ENCODE data around the gene CCDC59. TPM values are rescaled to one million over a fixed set of nuclear protein-coding genes. Genes with fewer than 3 reads are reported as not detected.
"Not testable (repeated sequence)": the region's sequence is repeated elsewhere in the genome, so short reads cannot be mapped to it uniquely, and the experiment has no call there.

CCDC59 gene
- total and polyA plus RNA-seq, 8 donors = 12.0 to 29.2 (median 16.6) TPM

GRCh38 chr12:82363990-82364389, 5.8 kb upstream of the CCDC59 start:
- 49 to 54% methylated on average over 4 of the region's 4 CpGs for WGBS, 2 donors
- Histone ChIP-seq H3K4me1 (peaks cover 4 to 7% (median 6%) of the 10 kb centered on the region in 3 donors), H3K27me3 (no peaks in the 10 kb centered on the region), H3K9me3 (no peaks in the 10 kb centered on the region), H3K36me3 (no peaks in the 10 kb centered on the region), H3K4me3 (no peak overlapping the region), H3K27ac (no peak overlapping the region)
- ATAC-seq (peak in 2 of 4 donors; percentile 22 to 40), FAIRE-seq (no peak), DNase-seq (no peak)
- intact Hi-C loops (cut with DNase I) = no loop called here
- no peak for TF ChIP-seq CTCF (IDR thresholded peaks at IDR 0.05)

- H3K4me1 ChIP-seq = peaks cover 0 to 13% (median 12%) of the 10 kb centered on the region in 3 donors
- no peak for TF ChIP-seq CTCF (IDR thresholded peaks at IDR 0.05)
- ATAC-seq (no peak), FAIRE-seq (no peak), DNase-seq (peak in 2 of 6 donors; percentile 19 to 61)
- no peak overlapping the region for H3K27ac ChIP-seq
- no peak overlapping the region for H3K4me3 ChIP-seq
- no peaks in the 10 kb centered on the region for H3K27me3 ChIP-seq
- intact Hi-C loops (cut with DNase I) = no loop called here
- no peaks in the 10 kb centered on the region for H3K9me3 ChIP-seq
- no peaks in the 10 kb centered on the region for H3K36me3 ChIP-seq
- 90 to 91% methylated on average over 19 to 22 of the region's 22 CpGs for WGBS, 2 donors
These were observed 3.3 kb upstream of the CCDC59 start for GRCh38 chr12:82361461-82361915.

- H3K27ac ChIP-seq; H3K27me3 ChIP-seq; H3K4me3 ChIP-seq; H3K36me3 ChIP-seq; DNase-seq; intact Hi-C loops (cut with DNase I); ATAC-seq; H3K9me3 ChIP-seq; FAIRE-seq: not testable (repeated sequence)
- H3K4me1 ChIP-seq = peaks cover 0 to 19% (median 19%) of the 10 kb centered on the region in 3 donors
- 97 to 99% methylated on average over 11 of the region's 11 CpGs for WGBS, 2 donors
These were observed 2.6 kb upstream of the CCDC59 start for GRCh38 chr12:82360834-82361233.

GRCh38 chr12:82359115-82359478, 910 bp upstream of the CCDC59 start:
- peak overlapping the region; percentile 58 to 84 (median 77) for H3K4me3 ChIP-seq
- H3K36me3 ChIP-seq = peaks cover 0 to 9% (median 0%) of the 10 kb centered on the region in 3 donors
- peak; percentile 10 to 26 (median 18) for ATAC-seq
- no peak for TF ChIP-seq CTCF (IDR thresholded peaks at IDR 0.05)
- no peak for FAIRE-seq
- no peaks in the 10 kb centered on the region for H3K27me3 ChIP-seq
- no peaks in the 10 kb centered on the region for H3K9me3 ChIP-seq
- peak overlapping the region; percentile 93 to 98 (median 94) for H3K27ac ChIP-seq
- H3K4me1 ChIP-seq = peaks cover 0 to 32% (median 26%) of the 10 kb centered on the region in 3 donors
- intact Hi-C loops (cut with DNase I) = no loop called here
- 4% methylated on average over 4 of the region's 4 CpGs for WGBS, 2 donors
- DNase-seq = peak in 3 of 6 donors; percentile 13 to 21 (median 17)

GRCh38 chr12:82357845-82358199, 365 bp downstream of the CCDC59 start:
- no peak for DNase-seq
- Histone ChIP-seq H3K4me3 (peak overlapping the region; percentile 58 to 84 (median 77)), H3K4me1 (peaks cover 0 to 33% (median 26%) of the 10 kb centered on the region in 3 donors), H3K27me3 (no peaks in the 10 kb centered on the region), H3K9me3 (no peaks in the 10 kb centered on the region), H3K27ac (peak overlapping the region; percentile 93 to 98 (median 94)), H3K36me3 (peaks cover 0 to 21% (median 2%) of the 10 kb centered on the region in 3 donors)
- ATAC-seq = no peak
- no peak for TF ChIP-seq CTCF (IDR thresholded peaks at IDR 0.05)
- no peak for FAIRE-seq
- 0% methylated on average over 10 of the region's 10 CpGs for WGBS, 2 donors
- intact Hi-C loops (cut with DNase I) = no loop called here
